HTERT RPE-1 (cell line): ENCODE results near the gene RBM42.
"Not testable (repeated sequence)": the region's sequence is repeated elsewhere in the genome, so short reads cannot be mapped to it uniquely, and the experiment has no call there.

Experiments used
- in situ Hi-C: fragments of 300-500 bp; cut with MboI; formaldehyde crosslinking; loops from 4 replicates; pipeline ENCODE4 v1.14.3; 2020; ENCODE audit warnings: low sequenced_read_pairs

RBM42 gene, protein sequence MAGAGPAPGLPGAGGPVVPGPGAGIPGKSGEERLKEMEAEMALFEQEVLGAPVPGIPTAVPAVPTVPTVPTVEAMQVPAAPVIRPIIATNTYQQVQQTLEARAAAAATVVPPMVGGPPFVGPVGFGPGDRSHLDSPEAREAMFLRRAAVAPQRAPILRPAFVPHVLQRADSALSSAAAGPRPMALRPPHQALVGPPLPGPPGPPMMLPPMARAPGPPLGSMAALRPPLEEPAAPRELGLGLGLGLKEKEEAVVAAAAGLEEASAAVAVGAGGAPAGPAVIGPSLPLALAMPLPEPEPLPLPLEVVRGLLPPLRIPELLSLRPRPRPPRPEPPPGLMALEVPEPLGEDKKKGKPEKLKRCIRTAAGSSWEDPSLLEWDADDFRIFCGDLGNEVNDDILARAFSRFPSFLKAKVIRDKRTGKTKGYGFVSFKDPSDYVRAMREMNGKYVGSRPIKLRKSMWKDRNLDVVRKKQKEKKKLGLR

DNA sequence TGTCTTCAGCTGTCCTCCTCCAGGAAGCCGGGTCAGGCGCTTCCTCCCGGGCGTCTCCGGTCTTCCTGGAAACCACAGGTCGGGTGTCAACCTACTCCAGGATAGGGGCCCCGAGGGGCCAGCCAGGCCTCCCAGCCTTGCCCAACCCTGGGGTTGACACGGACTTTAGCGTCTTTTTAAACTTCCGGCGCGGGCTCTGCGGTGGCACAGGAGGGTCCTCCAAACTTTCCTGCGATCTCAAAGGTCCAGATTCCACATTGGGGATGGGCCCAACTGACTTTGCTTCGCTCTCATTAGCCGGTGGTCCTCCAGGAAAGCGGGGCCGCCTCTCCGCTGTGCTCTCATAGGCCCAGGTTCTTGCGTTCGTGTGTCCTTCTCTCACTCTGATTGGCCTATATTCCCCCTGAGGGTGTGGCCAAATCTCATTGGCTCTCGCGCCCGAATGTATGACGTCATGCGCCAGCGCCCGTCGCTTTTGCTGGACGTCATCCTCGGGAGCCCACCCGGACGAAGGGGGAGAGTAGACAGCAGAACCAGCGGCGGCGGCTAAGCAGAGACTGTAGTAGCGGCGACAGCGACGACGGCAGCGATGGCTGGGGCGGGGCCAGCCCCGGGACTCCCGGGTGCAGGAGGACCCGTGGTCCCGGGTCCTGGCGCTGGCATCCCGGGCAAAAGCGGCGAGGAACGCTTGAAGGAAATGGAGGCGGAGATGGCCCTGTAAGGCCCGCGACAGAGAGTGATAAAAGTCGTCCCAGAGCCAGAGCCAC, at the start of gene RBM42:
Gene RBM42, plus strand, starts transcription at position 472 of the 767 bp plus-strand sequence. Its CDS starts 118 bp downstream, at position 590.
- in situ Hi-C loops: no loop called here

DNA sequence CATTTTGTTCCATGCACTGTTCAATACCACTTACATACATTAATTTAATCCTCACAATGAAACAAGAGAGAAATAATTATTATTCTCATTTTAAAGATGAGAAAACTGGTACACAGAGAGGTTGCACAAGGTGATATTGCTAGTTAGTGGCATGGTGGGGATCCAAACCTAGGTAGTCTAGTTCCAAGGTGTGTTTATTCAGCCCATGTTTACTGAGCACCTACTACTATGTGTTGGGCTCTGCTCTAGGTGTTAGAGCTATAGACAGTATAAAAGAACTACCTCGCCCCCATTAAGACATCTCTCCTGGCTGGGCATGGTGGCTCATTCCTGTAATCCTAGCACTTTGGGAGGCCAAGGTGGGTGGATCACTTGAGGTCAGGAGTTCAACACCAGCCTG, 46.1 kb upstream of the RBM42 start:
- in situ Hi-C loops: no loop called here

DNA sequence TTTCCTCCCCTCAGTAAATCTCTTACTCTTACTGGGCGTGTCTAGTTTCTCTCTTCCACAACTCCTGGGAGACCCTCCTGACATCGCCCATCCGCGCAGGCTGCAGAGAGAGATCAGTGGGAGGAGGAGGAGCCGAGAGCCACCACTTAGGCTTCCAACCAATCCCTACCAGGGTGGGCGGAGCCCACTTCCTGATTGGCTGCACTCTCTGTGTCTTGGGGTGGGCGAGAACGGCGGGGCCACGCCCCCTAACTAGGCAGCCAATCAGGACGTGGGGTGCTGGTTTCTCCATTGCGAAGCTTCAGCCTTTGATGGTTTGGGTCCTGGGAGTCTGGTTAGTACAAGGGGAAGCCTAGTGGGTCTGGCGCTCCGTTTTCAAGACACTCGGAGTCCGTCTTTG, 43.0 kb upstream of the RBM42 start, which contains the start of gene PMIS2:
Gene PMIS2, plus strand, starts transcription at position 326 of the 400 bp plus-strand sequence. CDS start 87 bp downstream, outside the sequence.
- in situ Hi-C loops: no loop called here

DNA sequence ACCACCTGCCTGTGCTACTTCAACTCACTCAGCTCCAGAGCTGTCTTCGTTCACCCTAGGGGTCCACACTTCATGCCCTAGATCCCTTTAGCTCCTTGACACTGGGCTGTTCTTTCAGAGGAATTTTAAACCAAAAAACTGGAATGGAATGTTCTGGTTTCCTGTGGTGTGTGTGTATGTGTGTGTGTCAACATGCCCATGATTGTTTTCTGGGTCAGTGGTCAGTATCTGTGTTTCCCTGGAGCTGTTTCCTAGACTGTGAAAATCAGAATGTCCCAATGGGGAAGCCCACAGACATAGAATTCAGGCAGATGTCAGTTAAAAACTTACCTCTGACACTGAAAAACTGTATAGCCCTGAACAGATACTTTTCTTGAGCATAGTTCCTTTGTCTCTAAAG, 41.5 kb upstream of the RBM42 start:
- in situ Hi-C loops: no loop called here

DNA sequence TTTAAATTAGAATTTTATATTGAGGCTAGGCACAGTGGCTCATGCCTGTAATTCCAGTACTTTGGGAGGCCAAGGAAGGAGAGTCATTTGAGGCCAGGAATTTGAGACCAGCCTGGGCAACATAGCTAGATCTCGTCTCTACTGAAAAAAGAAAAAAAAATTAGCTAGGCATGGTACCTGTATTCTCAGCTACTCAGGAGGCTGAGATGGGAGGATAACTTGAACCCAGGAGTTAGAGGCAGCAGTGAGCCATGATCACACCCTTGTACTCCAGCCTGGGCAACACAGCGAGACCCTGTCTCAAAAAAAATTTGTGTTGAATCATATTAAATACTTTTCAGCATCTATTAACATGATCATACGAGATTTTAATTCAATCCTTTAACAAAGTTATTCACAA, 38.0 kb upstream of the RBM42 start:
- in situ Hi-C loops: no loop called here

DNA sequence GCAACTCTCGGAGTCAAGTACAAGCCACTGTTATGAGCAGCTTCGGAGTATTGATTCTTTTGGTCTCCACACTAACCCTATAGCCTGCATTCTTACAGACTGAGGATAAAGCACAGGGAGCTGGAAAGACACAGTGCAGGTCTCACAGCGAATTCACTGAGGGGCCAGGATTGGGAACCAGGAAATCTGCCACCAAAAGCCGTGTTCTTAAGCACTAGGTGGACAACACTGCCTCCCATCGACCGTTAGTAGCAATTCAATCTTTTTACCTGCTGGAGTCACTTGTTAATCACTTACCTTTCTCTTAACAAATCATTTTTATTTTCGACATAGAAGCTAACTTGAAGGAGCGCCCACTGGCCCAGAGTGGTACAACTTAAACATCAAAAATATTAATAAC, 36.6 kb upstream of the RBM42 start:
- in situ Hi-C loops: no loop called here

DNA sequence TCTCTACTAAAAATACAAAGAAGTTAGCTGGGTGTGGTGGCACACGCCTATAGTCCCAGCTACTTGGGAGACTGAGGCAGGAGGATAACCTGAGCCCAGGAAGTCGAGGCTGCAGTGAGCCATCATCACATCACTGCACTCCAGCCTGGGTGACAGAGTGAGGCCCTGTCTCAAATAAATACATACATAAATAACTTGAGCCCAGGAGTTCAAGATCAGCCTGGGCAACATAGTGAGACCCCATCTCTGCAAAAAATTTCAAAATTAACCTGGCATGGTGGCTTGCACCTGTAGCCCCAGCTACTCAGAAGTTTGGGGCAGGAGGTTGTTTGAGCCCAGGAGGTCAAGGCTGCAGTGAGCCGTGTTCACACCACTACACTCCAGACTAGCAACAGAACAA, 33.8 kb upstream of the RBM42 start:
- in situ Hi-C loops: not testable (repeated sequence)

DNA sequence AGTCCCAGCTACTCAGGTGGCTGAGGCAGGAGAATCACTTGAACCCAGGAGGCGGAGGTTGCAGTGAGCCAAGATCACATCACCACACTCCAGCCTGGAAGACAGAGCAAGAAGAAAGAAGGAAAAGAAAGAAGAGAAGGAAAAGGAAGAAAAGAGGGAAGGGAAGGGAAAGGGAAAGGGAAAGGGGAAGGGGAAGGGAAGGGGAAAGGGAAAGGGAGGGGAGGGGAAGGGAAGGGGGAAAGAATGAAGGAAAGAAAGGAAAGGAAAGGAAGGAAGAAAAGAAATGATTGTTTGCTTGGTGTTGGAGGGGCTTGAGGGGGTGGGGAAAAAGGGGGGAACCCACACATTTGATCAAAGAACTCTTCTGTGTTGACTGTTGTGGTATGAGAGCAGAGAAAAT, 32.9 kb upstream of the RBM42 start:
- in situ Hi-C loops: no loop called here

DNA sequence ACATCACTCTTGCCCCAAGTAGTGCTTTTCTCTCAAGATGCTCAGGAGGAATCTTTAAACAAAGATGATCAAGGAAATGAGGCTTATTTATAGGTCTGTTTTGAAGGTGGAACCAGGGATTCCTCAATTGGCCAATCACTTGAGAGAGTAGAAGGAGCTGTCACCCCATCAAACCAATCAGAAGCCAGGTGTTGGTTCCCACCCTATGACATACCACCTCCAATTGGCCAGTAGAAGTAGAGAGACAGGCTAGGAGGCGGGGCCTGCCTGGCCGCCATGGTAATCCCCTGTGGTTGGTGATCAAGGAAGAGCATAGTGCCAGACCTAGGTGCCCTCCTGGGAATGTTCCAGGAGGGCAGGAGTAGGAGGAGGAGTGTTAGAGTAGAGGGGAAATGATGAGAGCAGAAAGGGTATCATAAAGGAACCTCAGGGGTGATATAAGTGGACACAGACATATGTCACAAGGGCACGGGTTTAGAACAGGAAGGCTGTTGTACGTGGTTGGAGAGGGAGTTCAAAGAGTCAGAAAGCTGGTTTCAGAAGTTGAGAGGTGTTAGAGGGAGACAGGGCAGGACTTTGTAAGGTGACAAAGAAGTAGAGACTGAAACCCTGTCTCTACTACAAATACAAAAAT, 32.4 kb upstream of the RBM42 start:
- in situ Hi-C loops: no loop called here

DNA sequence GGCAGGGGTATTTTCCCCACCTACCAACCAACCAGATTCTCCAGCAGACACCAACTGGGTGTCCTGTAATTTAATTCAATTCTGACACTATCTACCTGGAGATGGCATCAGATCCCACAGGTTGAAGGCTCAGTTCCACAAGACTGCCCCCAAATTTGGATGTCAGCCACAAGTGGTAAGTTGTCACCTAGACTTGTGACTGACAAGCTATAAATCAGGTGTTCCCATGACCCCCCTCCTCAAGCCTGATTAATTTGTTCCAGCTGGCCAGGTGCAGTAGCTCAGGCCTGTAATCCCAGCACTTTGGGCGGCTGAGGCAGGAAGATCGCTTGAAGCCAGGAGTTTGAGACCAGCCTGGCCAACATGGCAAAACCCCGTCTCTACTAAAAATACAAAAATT, 26.9 kb upstream of the RBM42 start:
- in situ Hi-C loops: no loop called here

DNA sequence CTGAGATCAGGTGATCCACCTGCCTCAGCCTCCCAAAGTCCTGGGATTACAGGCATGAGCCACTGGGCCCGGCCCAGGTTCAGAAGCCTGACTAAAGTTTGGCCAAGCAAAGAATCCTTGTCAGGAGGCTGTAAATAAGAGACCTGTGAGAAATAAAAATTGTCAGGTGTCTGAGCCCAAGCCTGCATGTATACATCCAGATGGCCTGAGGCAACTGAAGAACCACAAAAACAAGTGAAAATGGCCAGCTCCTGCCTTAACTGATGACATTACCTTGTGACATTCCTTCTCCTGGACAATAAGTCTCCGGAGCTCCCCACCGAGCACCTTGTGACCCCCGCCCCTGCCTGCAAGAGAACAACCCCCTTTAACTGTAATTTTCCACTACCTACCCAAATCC, 24.4 kb upstream of the RBM42 start:
- in situ Hi-C loops: not testable (repeated sequence)

DNA sequence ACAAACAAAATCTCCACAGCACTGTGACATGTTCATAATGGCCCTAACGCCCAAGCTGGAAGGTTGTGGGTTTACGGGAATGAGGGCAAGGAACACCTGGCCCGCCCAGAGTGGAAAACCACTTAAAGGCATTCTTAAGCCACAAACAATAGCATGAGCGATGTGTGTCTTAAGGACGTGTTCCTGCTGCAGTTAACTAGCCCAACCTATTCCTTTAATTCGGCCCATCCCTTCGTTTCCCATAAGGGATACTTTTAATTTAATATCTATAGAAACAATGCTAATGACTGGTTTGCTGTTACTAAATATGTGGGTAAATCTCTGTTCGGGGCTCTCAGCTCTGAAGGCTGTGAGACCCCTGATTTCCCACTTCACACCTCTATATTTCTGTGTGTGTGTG, 21.7 kb upstream of the RBM42 start:
- in situ Hi-C loops: not testable (repeated sequence)

DNA sequence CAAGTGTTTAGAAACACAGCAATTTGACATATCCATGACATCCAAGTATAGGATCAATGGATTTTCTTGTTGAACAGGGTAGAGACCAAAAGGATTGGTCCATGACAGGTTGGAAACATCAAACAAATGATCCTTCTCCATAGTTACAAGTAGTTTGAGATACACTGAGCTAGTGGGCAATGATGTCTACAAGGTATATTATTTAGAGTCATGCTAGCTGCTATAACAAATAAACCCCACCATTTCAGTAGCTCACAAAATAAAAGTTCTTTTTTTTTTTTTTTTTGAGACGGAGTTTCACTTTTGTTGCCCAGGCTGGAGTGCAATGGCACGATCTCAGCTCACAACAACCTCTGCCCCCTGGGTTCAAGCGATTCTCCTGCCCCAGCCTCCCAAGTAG, 21.2 kb upstream of the RBM42 start:
- in situ Hi-C loops: no loop called here

DNA sequence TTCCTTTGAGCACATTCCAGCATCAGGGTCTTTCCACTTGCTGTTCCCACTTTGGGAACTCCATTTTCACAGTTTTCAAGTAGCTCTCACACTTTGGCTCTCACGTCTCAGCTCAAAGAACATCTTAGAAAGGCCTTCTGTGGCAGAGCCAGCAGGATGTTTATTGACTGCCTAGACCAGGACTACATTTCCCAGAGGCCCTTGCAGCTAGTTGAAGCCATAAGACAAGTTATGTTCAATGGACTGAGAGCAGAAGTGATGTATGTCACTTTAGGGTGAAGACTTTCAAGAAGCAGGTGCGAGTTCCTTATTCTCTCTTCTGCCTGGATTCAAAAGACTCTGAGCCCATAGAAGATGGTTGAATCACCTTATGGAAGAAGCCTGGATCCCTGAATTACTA, 20.6 kb upstream of the RBM42 start:
- in situ Hi-C loops: no loop called here

DNA sequence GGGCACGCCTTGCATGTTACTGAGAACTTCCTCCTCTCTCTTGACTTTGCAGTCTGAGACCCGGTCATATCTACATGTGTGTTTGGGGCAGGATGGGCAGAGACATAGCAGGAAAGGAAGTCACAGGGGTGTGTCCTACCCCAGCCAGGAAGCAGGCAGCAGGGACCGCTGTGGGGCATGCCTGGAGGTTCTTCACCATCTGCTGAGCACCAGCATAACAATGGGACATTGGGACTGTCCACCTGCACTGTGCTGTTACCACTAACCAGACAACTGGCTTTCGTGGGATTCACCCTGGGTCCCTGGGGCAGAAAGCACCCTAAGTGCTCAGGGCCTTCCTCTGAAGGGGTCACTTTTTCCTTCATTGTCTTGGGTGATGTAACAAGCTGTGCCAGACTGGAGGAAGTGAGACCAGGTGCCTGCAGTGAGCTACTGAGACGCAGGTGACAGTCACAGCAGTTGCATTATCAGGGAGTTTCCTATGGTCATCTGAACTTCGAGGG, 18.9 kb upstream of the RBM42 start:
- in situ Hi-C loops: no loop called here

DNA sequence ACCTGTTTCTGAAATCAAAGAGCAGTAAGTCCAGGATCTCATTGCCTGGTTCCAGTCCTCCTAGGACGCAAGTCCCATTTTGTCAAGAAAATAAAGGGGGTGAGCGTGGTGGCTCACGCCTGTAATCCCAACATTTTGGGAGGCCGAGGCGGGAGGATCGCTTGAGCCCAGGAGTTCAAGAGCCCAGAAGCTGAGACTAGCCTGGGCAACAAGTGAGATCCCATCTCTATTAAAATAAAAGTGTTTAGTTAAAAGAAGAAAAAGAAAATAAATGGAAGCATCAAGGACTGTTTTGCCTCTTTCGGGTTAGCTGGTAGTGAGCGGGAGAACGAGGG, 16.6 kb upstream of the RBM42 start:
- in situ Hi-C loops: no loop called here

DNA sequence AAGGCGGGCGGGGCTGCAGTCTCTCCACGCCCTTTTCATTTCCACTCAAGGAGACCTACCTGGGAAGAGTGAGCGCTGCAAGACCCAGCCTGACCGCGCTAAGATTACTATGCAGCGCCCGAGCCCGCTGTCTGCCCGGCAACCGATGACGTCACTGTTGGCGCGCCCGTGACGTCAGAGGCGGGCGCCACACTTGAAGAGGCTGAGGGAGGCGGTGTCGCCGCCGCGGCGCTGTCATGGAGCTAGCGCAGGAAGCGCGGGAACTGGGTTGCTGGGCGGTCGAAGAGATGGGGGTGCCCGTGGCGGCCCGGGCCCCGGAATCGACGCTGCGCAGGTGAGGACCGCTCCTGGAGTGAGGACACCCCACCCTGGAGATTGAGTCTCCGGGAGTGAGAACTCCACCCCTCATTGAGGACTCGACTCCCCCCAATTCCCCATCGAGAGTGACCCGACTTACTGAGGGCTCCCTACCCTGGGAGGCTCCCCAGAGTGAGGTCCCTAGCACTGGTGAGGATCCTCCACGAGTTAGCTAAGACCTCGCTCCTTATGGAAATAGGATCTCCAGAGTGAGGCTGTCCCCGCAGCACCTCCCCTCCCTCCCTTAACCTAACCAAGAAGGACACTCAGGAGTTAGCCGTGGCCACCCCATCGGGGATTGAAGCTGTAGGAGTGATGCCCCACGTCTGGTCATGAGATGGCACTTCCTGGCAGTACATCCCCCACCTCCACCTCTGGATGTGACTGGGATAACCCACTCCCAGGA, 16.1 kb upstream of the RBM42 start, which contains the start of gene HAUS5:
Gene HAUS5, plus strand, starts transcription at position 177 of the 763 bp plus-strand sequence. Its CDS starts 60 bp downstream, at position 237.
- in situ Hi-C loops: no loop called here

DNA sequence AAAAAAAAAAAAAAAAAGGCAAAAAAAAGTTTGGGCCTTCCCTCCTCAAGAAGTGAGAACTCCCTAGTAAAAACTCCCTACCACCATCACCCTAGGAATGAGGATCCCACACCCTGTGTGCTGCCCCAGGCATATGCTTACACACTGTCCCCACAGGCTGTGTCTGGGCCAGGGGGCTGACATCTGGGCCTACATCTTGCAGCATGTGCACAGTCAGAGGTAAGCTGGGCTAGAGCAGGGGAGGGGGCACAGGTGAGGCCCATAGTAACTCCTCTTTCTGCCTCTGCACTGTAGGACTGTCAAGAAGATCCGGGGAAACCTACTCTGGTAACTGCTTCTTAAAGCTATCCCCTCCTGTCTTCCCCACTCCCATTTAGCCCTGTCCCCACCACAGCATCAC, 15.3 kb upstream of the RBM42 start:
- in situ Hi-C loops: no loop called here

DNA sequence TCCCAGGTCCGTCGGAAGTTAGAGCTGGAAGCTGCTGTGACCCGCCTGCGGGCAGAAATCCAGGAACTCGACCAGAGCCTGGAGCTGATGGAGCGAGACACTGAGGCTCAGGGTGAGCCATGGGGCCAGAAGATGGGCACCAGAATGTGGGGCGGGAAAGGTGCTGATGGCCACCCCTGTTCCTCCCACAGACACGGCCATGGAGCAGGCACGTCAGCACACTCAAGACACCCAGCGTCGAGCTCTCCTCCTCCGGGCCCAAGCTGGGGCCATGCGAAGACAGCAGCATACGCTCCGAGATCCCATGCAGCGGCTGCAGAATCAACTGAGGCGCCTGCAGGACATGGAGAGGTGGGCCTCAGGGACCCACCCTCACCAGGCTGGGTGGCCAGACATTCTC, 13.8 kb upstream of the RBM42 start:
- in situ Hi-C loops: no loop called here

DNA sequence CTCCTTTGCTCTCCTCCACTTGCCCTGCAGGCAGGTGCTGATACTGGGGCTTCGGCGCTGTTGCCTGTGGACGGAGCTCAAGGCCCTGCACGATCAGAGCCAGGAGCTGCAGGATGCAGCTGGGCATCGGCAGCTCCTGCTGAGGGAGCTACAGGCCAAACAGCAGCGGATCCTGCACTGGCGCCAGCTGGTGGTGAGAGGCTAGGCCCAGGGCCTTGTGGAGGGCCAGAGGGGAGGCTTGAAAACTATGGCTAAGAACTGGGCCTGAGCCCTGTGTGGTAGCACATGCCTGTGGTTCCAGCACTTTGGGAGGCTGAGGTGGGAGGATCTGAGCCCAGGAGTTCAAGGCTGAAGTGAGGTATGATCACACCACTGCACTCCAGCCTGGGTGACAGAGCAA, 10.0 kb upstream of the RBM42 start:
- in situ Hi-C loops: no loop called here
